Stimulated activated CD4-positive, alpha-beta T cell treated with anti-CD3 and anti-CD28 coated beads, TNF-alpha, amount 100 ng/mL, for 24 hours (primary cell): ENCODE results near the gene PSMD1.
A peak's percentile ranks its signal among the peaks of the same experiment; 100 is the strongest.
"Not testable (repeated sequence)": the region's sequence is repeated elsewhere in the genome, so short reads cannot be mapped to it uniquely, and the experiment has no call there.

Experiments used
- DNase-seq, 3 experiments: peaks; one replicate each; pipeline ENCODE4 v3.0.0-alpha.2; 2020; ENCODE audit warnings: low read depth in 3 of 3

PSMD1 gene

GRCh38 chr2:231056453-231057416, at the start of gene PSMD1:
PSMD1 (plus strand) TSS chr2:231056867; CDS start chr2:231057026, 159 bp downstream.
- DNase-seq = peak; percentile 86 to 91 (median 90)

GRCh38 chr2:231007286-231008098, 49.2 kb upstream of the PSMD1 start:
- no peak for DNase-seq

GRCh38 chr2:231008131-231008530, 48.5 kb upstream of the PSMD1 start:
- DNase-seq = no peak

DNA sequence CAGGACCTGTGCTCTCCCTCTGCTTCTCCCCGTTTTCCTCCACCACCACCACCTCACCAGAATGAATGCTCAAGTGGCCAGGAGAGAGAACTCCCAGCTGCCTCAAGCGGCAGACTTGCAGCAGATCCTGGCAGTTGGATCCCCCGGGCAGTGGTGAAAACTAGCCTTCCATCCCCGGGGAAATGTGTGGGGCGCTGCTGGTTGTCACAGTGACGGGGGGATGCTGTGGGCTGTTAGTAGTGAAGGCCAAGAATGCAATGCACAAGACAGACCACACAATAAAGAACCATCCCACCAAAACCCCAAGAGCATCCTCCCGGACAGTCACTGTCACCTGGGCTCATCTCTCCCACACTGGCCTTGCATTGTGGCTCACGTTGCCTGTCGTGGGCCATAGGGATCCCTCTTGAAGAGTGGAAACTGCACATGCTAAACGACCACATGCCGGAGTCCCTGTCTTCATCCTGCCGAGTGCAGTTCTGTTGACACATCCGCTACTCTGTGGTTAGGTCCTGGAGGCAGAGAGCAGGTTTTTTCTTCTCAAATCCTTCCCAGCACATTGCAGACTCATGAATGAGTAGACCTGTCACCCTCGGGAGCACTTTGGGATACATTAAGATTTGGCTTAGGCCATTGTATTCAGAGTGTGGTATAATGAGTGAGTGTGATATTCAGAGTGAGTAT, 47.3 kb upstream of the PSMD1 start:
- no peak for DNase-seq

DNA sequence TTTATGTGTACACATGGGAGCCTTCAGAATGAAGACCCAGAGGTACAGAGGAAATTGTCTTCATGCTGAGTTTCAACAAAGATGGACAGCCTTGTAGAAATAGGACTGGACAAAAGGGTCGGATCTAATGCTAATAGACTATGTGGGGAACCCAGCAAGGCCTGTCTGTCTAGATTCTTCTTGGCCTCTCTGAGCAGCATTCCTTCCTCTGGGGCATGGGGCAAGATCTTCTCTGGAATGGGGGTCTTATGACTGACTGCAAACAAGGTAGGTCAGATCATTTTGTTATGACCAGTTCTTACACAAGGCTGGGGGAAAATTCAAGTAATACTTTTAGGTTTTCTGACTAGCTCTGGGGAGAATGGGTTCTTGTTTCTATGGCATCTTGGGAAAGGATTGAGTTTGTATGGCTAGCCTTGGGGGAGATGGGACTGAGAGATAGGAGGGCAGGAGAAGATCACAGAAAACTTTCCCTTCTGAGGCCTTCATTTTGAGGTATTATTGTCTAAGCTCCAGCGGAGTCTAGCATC, 46.4 kb upstream of the PSMD1 start:
- no peak for DNase-seq

GRCh38 chr2:231011526-231011925, 45.1 kb upstream of the PSMD1 start:
- no peak for DNase-seq

- DNase-seq = no peak
Observed at GRCh38 chr2:231012463-231012862, 44.2 kb upstream of the PSMD1 start.

GRCh38 chr2:231013820-231014219, 42.8 kb upstream of the PSMD1 start:
- no peak for DNase-seq

GRCh38 chr2:231015478-231015877, 41.2 kb upstream of the PSMD1 start:
- DNase-seq = no peak

- DNase-seq = no peak
Observed at GRCh38 chr2:231015926-231016325, 40.7 kb upstream of the PSMD1 start.

DNA sequence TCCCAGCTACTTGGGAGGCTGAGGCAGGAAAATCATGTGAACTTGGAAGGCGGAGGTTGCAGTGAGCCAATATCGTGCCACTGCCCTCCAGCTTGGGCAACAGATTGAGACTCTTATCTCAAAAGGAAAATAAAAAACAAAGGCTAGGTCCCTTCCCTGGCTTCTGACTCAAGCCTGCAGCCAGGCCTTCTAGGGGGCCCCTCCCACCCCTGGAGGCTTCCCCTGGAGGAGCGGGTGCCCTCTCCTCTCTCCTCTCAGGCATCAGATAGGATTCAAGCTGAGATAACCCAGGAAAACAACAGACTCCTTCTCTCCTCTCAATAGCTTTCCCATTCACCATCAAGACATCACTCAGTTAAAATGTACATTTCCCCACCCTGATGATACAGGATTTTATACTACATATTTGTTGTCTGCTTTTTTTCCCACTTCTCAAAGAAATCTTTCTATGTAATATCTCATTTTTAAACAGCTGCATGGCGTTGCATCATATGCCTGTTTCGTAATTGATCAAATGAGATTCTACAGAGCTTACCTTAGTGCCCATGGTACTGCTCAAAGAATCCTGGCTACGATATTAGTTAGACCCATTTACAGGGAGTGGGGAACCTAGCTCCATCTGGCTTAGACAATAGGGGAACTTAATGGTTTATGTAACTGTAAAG, 40.0 kb upstream of the PSMD1 start:
- no peak for DNase-seq

DNA sequence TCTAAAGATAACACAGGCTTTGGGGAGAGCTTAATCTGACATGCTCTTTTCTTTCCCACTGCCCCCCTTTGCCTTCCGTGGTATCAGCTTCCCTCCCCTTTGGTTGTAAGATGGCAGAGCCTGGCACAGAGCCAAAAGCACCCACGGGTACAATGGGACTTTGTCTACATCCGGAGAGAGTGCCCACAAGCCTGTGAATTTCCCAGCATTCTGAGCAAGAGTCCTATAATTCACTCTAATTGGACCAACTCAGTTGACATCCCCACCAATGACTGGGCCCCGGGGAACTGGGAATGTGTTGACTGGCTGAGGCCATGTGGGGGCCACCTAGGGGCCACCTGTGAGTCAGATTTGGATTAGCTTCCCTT, 39.5 kb upstream of the PSMD1 start:
- no peak for DNase-seq

- DNase-seq = no peak
Observed at GRCh38 chr2:231018184-231018583, 38.5 kb upstream of the PSMD1 start.

DNA sequence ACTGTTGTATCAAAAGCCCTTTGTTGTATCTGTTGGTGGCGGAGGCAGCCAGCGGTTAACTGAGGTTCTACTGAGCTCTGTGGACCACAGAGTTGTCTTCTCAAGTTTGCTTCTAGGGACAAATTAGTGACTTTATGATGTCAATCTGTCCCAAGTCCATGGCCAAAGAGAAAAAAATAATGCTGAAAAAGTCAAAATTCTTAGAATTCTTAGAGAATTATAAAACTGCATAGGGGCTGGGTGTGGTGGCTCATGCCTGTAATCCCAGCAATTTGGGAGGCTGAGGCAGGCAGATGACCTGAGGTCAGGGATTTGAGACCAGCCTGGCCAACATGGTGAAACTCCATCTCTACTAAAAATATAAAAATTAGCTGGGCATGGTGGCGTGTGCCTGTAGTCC, 31.6 kb upstream of the PSMD1 start:
- DNase-seq = not testable (repeated sequence)

DNA sequence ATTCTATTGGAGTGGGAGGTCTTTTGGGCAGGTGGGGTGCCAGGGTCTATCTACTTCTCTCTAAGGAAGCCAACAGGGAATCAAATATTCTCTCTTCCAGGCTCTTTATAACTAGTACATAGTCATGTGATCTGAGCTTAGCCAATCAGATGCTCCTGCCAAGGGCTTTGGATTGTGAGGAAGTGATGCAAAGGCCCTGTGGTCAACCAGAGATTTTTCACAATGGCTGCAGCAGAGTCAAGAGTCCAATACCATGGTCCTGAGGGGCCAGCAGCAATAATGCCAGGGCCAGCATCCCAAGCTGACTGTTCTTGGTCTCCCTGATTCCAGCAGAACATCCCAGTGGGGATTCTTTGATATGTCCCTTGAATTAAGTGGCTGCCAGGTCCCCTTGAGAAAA, 27.8 kb upstream of the PSMD1 start:
- DNase-seq = no peak

GRCh38 chr2:231029563-231029962, 27.1 kb upstream of the PSMD1 start:
- no peak for DNase-seq

- no peak for DNase-seq
Observed at GRCh38 chr2:231030725-231031124, 25.9 kb upstream of the PSMD1 start.

- no peak for DNase-seq
Observed at GRCh38 chr2:231032575-231033140, 24.0 kb upstream of the PSMD1 start.

GRCh38 chr2:231033147-231034132, 23.2 kb upstream of the PSMD1 start:
- DNase-seq = no peak
